ENCODE data around the gene TAF6. TPM values are rescaled to one million over a fixed set of nuclear protein-coding genes. Genes with fewer than 3 reads are reported as not detected.

The TAF6 gene
- total RNA-seq, 1 experiment from 2014 or later = 50.5 TPM

DNA sequence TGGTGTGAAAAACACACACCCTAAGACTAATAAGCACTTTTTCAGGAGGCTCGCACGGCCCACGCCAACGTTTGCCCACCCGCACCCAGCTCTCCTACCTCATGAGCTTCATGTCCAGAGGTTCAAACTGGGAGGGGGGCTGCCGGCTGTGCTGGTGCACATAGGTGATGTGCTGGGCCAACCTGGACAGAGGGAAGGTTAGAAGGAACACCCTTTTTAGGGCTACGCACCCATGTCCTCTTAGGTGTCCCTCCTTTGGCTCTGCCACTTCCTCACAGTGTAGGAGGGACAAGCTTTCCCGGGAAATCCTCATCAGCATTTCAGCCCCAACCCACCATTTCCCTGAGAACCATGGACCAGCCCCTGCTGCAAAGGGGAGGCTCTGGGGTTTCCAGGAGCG, 23.9 kb downstream of the TAF6 start:
- DNase-seq = no peak
- H3K4me3 Mint-ChIP-seq (ENCODE audit: low read depth, unreplicated experiment) = no peak overlapping the region
- H3K4me1 Mint-ChIP-seq (ENCODE audit: low read depth, unreplicated experiment) = peaks cover 14% of the 10 kb centered on the region
- CTCF ChIA-PET = no interaction called here
- intact Hi-C loops (cut with micrococcal nuclease; ENCODE audit: unreplicated experiment) = no loop called here
- no peaks in the 10 kb centered on the region for H3K27me3 Mint-ChIP-seq (ENCODE audit: unreplicated experiment)
- H3K36me3 Mint-ChIP-seq (ENCODE audit: insufficient read depth, unreplicated experiment) = peaks cover 93% of the 10 kb centered on the region
- TF ChIP-seq, protein P1, sequence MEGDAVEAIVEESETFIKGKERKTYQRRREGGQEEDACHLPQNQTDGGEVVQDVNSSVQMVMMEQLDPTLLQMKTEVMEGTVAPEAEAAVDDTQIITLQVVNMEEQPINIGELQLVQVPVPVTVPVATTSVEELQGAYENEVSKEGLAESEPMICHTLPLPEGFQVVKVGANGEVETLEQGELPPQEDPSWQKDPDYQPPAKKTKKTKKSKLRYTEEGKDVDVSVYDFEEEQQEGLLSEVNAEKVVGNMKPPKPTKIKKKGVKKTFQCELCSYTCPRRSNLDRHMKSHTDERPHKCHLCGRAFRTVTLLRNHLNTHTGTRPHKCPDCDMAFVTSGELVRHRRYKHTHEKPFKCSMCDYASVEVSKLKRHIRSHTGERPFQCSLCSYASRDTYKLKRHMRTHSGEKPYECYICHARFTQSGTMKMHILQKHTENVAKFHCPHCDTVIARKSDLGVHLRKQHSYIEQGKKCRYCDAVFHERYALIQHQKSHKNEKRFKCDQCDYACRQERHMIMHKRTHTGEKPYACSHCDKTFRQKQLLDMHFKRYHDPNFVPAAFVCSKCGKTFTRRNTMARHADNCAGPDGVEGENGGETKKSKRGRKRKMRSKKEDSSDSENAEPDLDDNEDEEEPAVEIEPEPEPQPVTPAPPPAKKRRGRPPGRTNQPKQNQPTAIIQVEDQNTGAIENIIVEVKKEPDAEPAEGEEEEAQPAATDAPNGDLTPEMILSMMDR (IDR thresholded peaks at IDR 0.05; ENCODE audit: unreplicated experiment) = no peak
- no peak overlapping the region for H3K27ac Mint-ChIP-seq (ENCODE audit: unreplicated experiment)
- no TSS peak for BruUV-seq (replicated peaks)
- no peaks in the 10 kb centered on the region for H3K9me3 Mint-ChIP-seq (ENCODE audit: low read depth, unreplicated experiment)

DNA sequence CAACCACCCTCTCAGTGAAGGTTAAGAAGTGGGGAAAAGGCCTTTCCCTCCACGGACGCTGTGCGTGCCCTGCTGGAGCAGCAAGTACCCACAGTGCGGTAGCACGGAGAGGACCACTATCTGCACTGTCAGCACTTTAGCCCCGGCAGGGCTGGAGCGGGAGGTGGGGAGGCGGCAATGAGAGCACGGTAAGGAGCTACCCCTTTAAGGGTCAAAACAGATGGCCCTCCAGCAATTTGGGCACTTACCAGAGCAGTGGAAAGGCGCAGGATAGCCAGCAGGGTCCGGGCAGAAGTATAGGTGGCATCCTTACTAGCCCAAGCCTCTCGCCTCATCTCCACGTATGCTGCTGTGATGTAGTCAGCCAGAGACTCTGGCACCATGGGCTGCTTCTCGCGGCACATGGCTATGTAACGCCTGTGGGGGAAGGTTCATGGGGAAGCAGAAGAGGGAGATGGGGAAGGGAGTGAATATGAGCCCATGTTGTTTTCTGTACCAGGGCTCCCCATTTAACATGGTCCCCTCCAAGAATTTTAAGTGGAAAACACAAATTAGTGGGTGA, 25.2 kb downstream of the TAF6 start:
- H3K27me3 Mint-ChIP-seq (ENCODE audit: unreplicated experiment) = no peaks in the 10 kb centered on the region
- TF ChIP-seq, protein P1 (IDR thresholded peaks at IDR 0.05; ENCODE audit: unreplicated experiment) = no peak
- H3K36me3 Mint-ChIP-seq (ENCODE audit: insufficient read depth, unreplicated experiment) = peaks cover 91% of the 10 kb centered on the region
- intact Hi-C loops (cut with micrococcal nuclease; ENCODE audit: unreplicated experiment) = no loop called here
- no TSS peak for BruUV-seq (replicated peaks)
- CTCF ChIA-PET = no interaction called here
- no peak overlapping the region for H3K4me3 Mint-ChIP-seq (ENCODE audit: low read depth, unreplicated experiment)
- no peak overlapping the region for H3K27ac Mint-ChIP-seq (ENCODE audit: unreplicated experiment)
- DNase-seq = no peak
- H3K4me1 Mint-ChIP-seq (ENCODE audit: low read depth, unreplicated experiment) = peaks cover 22% of the 10 kb centered on the region
- no peaks in the 10 kb centered on the region for H3K9me3 Mint-ChIP-seq (ENCODE audit: low read depth, unreplicated experiment)

DNA sequence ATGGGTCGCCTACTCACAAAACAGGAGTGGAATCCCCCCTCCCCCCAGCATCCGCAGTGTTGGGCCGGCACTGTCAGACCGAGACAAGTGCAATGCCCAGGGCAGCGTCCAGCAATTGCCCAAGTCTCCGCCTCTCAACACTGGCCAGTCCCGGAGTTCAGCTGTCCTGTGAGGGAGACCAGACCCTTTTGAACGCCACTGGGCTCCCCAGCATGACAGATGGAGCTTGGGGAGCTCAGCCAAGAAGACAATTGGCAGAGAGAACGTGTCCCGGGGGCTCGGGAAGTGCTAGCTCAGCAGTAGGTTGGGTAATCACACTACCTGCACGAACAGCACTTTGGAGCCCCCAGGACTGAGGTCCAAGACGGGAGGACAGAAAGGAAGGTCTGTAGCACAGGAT, 25.7 kb downstream of the TAF6 start:
- no TSS peak for BruUV-seq (replicated peaks)
- Mint-ChIP-seq H3K27me3 (ENCODE audit: unreplicated experiment) (no peaks in the 10 kb centered on the region), H3K36me3 (ENCODE audit: insufficient read depth, unreplicated experiment) (peaks cover 91% of the 10 kb centered on the region), H3K4me3 (ENCODE audit: low read depth, unreplicated experiment) (no peak overlapping the region), H3K27ac (ENCODE audit: unreplicated experiment) (no peak overlapping the region), H3K4me1 (ENCODE audit: low read depth, unreplicated experiment) (peaks cover 17% of the 10 kb centered on the region), H3K9me3 (ENCODE audit: low read depth, unreplicated experiment) (no peaks in the 10 kb centered on the region)
- TF ChIP-seq, protein P1 (IDR thresholded peaks at IDR 0.05; ENCODE audit: unreplicated experiment) = no peak
- intact Hi-C loops (cut with micrococcal nuclease; ENCODE audit: unreplicated experiment) = no loop called here
- no peak for DNase-seq
- CTCF ChIA-PET = no interaction called here

DNA sequence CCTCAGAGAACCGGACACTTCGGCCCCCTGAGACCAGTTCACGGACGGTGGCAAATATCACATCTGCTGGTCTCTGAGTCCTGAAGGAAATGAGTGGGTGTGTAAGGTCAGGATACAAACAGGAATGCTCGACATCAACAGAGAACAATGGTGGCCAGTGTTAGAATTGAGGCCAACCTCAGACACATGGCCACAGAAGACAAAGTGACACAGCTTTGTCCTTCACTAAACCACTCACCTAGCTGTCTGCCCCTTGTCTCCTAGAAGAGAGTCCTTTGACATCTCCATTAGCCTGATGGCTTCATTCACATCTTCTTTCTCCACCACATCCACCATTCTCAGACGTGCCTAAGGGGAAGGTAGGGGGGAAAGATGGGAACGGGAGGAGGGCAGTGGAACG, 26.1 kb downstream of the TAF6 start:
- H3K27me3 Mint-ChIP-seq (ENCODE audit: unreplicated experiment) = no peaks in the 10 kb centered on the region
- no TSS peak for BruUV-seq (replicated peaks)
- peaks cover 13% of the 10 kb centered on the region for H3K4me1 Mint-ChIP-seq (ENCODE audit: low read depth, unreplicated experiment)
- intact Hi-C loops (cut with micrococcal nuclease; ENCODE audit: unreplicated experiment) = no loop called here
- TF ChIP-seq, protein P1 (IDR thresholded peaks at IDR 0.05; ENCODE audit: unreplicated experiment) = no peak
- no peaks in the 10 kb centered on the region for H3K9me3 Mint-ChIP-seq (ENCODE audit: low read depth, unreplicated experiment)
- no peak overlapping the region for H3K27ac Mint-ChIP-seq (ENCODE audit: unreplicated experiment)
- DNase-seq = no peak
- CTCF ChIA-PET = no interaction called here
- H3K4me3 Mint-ChIP-seq (ENCODE audit: low read depth, unreplicated experiment) = no peak overlapping the region
- peaks cover 88% of the 10 kb centered on the region for H3K36me3 Mint-ChIP-seq (ENCODE audit: insufficient read depth, unreplicated experiment)
